Activated naive CD4-positive, alpha-beta T cell treated with Interleukin-2 at 50 U/mL for 16 hours (primary cell): ENCODE results near the gene GP1BA.
"Not testable (repeated sequence)": the region's sequence is repeated elsewhere in the genome, so short reads cannot be mapped to it uniquely, and the experiment has no call there.

Experiments
- DNase-seq: peaks from one replicate; pipeline ENCODE4 v3.0.0-alpha.2; 2020

GP1BA gene

DNA sequence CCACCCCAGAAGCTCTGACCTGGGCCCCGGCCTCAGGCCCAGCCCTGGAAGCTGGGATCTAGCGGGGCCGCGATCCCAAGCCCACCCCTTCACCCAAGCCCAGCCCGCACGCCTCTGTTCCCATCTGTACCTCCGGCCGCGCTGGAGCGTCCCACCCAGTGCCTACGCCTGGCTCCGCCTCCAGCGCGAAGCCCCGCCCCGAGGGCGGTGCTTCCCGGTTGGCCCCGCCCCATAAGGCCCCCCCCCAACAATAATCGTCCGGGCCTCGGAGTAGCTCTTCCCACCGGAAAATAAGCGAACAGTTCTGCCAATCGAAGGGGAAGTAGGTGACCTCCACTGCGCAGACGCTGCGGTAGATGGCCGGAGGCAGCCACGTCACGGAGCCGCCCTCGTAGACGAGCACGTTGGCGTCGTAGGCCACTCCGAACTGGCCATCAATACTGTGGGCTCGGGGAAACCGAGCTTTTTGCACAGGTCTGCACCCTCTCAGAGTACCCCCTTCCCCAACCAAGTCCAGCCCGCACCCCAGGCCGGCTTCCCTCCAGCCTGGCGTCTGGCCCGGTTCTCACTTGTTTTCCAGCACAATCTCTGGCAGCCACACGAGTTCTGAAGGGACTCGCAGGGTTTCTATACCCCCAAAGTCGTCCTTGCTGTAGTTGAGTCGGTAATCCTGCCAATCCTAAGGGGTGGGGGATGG lies 30.3 kb upstream of the GP1BA start:
- DNase-seq = peak; percentile 4

DNA sequence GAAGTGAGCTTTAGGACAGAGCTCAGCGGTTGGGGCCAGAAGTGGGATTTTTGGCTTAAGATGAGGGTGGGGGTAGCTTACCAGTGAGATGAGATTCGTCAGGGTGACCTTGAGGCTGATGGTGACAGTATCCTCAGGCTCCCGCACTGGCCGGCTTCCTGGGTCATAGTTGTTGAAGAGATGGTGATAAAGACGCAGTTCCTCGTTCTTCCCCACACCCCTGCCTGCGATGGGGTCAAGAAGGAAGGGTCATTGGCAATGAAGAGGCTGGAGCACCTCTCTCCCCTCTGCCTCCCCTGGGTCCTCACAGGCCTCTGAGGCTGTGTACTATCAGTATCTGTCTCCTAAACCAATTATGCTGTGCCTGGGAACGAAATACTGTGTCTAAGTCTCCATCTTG lies 29.5 kb upstream of the GP1BA start:
- DNase-seq = no peak

GRCh38 chr17:4903051-4903818 lies 28.8 kb upstream of the GP1BA start, which contains the start of gene CHRNE:
CHRNE (minus strand) TSS chr17:4903098; CDS start chr17:4903063, 35 bp downstream.
- DNase-seq = peak; percentile 74

GRCh38 chr17:4906642-4907041 lies 25.4 kb upstream of the GP1BA start:
- not testable (repeated sequence) for DNase-seq

GRCh38 chr17:4908301-4908700 lies 23.8 kb upstream of the GP1BA start:
- no peak for DNase-seq

DNA sequence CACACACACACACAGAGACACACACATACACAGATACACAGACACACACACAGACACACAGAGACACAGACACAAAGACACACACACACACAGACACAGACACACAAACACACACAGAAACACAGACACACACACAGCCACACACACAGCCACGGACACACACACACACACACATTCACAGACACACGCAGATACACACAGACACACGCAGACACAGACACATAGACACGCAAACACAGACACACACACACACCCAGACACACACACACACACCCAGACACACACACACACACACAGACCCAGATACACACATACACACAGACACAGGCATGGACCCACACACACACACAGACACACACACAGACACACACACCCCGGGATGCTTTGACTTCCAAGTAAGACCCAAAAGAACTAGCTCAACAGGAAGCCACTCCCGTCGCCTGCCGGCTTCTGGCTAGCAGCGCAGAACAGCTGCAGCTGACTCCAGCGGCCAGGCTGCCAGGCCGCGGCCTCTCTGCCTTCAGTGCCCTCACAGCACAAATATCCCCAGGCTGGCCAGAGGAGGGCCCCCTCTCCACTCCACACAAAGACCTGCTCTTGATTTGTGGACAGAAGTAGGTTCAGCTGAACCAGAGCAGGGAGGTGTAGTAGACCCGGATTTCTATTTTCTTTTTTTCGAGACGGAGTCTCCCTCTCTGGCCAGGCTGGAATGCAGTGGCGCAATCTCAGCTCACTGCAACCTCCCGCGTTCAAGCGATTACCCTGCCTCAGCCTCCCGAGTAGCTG lies 23.2 kb upstream of the GP1BA start:
- peak; percentile 76 for DNase-seq

GRCh38 chr17:4913994-4914393 lies 18.1 kb upstream of the GP1BA start:
- no peak for DNase-seq

DNA sequence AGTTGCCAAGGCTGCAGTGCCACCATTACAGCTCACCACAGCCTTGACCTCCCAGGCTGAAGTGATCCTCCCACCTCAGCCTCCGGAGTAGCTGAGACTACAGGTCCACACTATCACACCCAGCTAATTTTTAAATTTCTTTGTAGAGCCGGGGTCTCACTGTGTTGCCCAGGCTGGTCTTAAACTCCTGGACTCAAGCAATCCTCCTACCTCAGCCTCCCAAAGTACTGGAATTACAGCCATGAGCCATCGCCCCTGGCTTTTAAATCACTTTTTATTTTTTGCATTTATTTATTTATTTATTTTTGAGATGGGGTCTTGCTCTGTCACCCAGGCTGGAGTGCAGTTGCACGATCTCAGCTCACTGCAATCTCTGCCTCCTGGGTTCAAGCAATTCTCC lies 17.5 kb upstream of the GP1BA start:
- DNase-seq = not testable (repeated sequence)

GRCh38 chr17:4919511-4920047 lies 12.5 kb upstream of the GP1BA start:
- no peak for DNase-seq

GRCh38 chr17:4920351-4921048 lies 11.6 kb upstream of the GP1BA start:
- no peak for DNase-seq

DNA sequence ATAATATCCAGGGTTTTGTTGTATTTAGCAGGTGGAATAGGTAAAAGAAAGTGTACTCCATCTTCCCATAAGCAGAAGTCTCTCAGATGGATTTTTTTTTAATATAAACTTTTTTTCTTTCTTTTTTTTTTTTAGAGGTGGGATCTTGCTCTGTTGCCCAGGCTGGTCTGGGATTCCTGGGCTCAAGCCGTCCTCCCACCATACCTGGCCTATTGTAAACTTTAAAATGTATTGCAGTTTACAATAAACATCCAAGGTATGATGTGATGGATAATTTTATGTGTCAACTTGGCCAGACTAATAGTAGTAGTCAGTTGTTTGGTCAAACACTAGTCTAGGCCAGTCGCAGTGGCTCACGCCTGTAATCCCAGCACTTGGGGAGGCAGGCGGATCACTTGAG lies 10.8 kb upstream of the GP1BA start:
- no peak for DNase-seq

DNA sequence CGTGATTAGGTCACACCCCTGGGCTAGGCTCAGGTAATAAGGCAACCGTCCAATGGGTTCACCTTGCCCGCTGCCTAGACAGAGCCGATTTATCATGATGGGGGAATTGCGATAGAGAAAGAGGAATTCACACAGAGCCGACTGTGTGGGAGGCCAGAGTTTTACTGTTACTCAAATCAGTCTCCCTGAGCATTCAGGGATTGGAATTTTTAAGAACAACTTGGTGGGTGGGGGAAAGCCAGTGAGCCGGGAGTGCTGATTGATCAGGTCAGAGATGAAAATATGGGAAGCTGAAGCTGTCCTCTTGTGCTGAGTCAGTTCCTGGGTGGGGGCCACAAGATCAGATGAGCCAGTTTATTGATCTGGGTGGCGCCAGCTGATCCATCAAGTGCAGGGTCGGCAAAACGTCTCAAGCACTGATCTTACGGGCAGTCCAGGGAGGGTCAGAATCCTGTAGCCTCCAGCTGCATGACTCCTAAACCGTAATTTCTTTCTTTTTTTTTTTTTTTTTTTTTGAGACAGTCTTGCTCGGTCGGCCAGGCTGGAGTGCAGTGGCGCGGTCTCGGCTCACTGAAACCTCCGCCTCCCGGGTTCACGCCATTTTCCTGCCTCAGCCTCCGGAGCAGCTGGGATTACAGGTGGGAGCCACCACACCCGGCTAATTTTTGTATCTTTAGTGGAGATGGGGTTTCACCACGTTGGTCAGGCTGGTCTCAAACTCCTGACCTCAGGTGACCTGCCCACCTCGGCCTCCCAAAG lies 5.3 kb upstream of the GP1BA start:
- DNase-seq = not testable (repeated sequence)

GRCh38 chr17:4928881-4929280 lies 3.2 kb upstream of the GP1BA start:
- no peak for DNase-seq

- no peak for DNase-seq
These were observed 679 bp downstream of the GP1BA start for GRCh38 chr17:4932756-4933155.

DNA sequence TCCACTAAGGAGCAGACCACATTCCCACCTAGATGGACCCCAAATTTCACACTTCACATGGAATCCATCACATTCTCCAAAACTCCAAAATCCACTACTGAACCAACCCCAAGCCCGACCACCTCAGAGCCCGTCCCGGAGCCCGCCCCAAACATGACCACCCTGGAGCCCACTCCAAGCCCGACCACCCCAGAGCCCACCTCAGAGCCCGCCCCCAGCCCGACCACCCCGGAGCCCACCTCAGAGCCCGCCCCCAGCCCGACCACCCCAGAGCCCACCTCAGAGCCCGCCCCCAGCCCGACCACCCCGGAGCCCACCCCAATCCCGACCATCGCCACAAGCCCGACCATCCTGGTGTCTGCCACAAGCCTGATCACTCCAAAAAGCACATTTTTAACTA lies 1.6 kb downstream of the GP1BA start:
- no peak for DNase-seq

DNA sequence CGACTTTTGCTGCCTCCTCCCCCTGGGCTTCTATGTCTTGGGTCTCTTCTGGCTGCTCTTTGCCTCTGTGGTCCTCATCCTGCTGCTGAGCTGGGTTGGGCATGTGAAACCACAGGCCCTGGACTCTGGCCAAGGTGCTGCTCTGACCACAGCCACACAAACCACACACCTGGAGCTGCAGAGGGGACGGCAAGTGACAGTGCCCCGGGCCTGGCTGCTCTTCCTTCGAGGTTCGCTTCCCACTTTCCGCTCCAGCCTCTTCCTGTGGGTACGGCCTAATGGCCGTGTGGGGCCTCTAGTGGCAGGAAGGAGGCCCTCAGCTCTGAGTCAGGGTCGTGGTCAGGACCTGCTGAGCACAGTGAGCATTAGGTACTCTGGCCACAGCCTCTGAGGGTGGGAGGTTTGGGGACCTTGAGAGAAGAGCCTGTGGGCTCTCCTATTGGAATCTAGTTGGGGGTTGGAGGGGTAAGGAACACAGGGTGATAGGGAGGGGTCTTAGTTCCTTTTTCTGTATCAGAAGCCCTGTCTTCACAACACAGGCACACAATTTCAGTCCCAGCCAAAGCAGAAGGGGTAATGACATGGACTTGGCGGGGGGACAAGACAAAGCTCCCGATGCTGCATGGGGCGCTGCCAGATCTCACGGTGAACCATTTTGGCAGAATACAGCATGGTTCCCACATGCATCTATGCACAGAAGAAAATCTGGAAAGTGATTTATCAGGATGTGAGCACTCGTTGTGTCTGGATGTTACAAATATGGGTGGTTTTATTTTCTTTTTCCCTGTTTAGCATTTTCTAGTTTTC lies 2.3 kb downstream of the GP1BA start:
- DNase-seq = no peak

GRCh38 chr17:4935650-4936049 lies 3.6 kb downstream of the GP1BA start:
- no peak for DNase-seq

DNA sequence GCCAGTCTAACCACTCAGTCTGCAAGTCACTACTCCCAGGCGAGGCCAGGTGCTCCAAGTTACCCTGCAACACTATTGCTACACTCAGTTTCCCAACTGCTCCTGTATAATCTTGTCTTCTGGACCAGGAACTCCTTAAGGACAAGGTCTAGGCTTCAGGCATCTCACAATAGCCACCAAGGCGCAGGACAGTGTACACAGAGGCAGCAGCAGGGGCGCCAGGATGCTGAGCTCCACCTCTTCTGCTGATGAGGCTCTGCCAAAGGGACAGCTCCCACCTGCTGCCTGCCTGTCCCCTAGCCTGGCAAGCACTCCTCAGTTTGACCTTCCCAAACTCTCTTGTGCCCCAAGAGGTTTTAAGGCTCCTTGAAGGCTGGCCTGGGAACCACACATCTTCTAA lies 4.4 kb downstream of the GP1BA start:
- DNase-seq = no peak

GRCh38 chr17:4937553-4937952 lies 5.5 kb downstream of the GP1BA start:
- DNase-seq = no peak

DNA sequence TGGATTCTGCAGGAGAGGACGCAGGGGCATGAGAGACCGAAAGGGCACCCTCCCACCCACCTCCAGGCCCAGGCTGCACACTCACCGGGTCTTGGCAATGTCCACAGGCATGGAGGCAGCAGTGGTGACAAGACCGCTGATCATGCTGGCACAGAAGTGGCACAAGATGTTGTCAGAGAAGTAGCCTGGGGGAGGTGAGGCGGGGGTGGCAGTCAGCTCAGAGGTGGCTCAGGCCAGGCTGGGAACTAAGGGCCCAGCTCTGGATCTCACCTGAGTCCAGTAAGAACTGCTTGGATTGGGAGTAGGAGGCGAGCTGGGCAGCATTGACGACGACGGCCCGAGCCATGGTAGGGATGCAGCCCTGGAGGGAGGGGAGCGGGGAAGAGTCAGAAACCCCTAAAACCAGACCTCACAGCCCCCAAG lies 6.0 kb downstream of the GP1BA start:
- no peak for DNase-seq
